COLO829 (cell line): ENCODE measurements around the gene SAP25.
A peak's percentile ranks its signal among the peaks of the same experiment; 100 is the strongest.

ENCODE experiments used
- DNase-seq: peaks from one replicate; pipeline ENCODE4 v3.0.0; 2012; ENCODE audit warnings: low spot score

SAP25 gene

DNA sequence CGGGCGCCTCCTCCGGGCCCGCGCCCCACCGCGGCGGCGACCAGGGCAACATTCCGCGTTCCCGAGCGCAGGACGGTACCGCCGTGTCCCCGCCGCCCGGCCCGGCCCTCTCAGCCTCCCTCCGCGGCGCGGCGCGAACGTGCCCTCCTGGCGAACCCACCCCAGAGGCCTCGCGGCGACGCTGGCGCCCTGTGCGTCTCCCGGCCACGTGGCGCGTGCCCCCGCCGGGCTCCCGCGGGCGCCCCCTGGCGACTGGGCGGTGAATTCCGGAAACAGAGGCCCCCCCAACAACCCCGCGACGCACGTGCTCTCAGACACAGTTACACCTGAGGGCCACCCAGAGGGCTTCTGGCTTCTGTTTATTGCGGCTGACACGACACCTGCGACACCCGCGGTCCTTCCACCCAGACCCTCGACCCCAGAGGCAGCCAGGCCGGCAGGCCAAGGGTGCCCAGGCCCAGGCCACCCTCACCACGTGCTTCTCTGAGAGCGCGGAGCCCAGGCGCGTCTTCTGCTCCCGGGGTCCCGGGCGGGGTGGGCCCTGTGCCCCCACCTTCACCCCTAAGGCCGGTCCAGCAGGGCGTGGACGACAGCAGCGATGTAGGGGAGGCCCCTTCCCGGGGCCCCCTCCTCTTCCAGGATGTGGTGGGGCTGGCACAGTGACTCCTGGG is at the start of gene SAP25:
SAP25 (minus strand) TSS at position 210 of the 671 bp plus-strand sequence; CDS start at position 52, 158 bp downstream.
- no peak for DNase-seq

- DNase-seq: no peak
These were observed 47.9 kb upstream of the SAP25 start for GRCh38 chr7:100621554-100621953.

GRCh38 chr7:100620804-100621203 is 47.1 kb upstream of the SAP25 start:
- no peak for DNase-seq

GRCh38 chr7:100620239-100620638 is 46.5 kb upstream of the SAP25 start:
- no peak for DNase-seq

DNA sequence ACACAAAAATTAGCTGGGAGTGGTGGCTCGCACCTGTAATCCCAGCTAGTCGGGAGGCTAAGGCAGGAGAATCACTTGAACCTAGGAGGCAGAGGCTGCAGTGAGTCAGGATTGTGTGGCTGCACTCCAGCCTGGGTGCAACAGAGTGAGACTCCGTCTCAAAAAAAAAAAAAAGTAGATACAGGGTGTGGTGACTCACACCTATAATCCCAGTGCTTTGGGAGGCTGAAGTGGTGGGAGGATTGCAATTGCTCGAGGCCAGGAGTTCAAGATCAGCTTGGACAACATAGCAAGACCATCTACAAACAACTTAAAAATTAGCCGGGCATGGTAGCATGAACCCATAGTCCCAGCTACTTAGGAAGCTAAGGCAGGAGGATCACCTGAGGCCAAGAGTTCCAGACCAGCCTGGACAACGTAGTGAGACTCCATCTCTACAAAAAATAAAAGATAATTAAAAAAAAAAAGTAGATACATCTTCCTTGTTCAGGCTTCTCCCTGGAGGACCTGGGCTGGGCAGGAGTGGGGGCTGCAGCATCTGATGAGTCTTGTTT is 40.7 kb upstream of the SAP25 start:
- DNase-seq: no peak

- no peak for DNase-seq
These were observed 39.9 kb upstream of the SAP25 start for GRCh38 chr7:100613412-100614175.

GRCh38 chr7:100612730-100613390 is 39.2 kb upstream of the SAP25 start:
- DNase-seq: no peak

DNA sequence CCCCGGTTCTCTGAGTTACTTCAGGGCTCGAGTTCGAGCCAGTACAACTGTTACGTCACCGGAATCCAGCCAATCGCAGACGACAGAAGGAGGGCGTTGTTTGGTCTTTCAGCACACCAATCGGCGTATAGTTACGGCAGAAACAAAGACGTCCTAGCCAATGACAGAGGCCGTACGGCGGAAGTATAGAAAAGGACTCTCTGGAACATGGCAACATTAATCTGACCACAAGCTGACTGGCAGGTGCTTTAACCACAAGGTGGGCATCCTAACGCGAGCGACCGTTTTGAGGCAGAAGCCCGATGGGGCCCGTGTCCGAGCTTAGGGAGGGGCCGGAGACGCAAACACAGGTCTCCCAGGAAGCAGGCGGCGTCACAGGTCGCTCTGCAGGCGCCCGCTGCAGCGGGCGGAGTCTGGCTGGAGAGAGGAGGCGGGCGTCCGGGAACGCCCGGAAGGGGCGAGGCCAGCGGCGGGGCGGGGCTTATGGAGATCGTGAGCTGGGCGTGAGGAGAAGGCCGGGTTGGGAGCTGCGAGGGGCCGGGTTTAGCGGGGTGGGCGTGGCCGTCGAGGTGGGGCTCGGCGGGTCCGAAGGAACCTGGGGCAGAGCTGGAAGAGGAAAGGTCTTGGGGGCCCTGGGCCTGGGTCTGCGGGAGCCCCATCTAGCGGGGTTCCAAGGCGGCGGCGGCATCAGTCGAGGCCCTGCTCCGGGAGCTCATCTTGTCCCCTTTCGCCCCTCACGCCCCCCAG is 38.5 kb upstream of the SAP25 start, which contains the start of gene MOSPD3:
MOSPD3 (plus strand) TSS at position 558 of the 747 bp plus-strand sequence. CDS start 252 bp downstream, outside the sequence.
- DNase-seq: peak; percentile 100

DNA sequence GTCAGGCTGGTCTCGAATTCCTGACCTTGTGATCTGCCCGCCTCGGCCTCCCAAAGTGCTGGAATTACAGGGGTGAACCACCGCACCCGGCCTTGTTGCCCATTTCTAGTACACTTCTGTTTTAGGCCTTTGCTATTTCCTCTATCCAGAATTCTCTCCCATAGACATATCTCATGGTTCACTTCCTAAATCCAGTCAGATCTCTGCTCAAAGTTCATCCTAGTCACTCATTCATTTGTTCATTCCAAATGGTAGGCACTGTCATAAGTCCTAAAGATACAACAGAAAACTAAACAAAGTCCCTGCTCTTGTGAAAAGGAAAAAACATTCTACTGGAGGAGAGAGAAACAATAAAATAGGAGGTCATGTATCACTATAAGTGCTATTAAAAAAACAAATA is 36.3 kb upstream of the SAP25 start:
- DNase-seq: no peak

DNA sequence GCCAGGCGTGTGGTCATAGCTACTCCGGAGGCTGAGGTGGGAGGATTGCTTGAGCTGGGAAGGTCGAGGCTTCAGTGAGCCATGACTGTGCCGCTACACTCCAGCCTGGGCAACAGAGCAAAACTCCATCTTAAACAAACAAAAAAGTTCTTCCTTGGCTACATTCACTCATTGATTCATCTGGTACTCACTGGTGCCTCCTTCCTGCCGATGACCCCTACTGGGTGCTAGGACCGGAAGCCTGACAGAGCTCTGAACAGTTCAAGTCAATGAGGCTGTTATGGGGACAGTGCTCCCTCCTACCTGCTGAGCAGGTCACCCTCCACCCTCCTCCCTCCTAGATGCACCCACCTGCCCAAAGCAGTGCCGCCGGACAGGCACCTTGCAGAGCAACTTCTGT is 33.4 kb upstream of the SAP25 start:
- DNase-seq: no peak

- no peak for DNase-seq
These were observed 32.6 kb upstream of the SAP25 start for GRCh38 chr7:100606313-100606712.

DNA sequence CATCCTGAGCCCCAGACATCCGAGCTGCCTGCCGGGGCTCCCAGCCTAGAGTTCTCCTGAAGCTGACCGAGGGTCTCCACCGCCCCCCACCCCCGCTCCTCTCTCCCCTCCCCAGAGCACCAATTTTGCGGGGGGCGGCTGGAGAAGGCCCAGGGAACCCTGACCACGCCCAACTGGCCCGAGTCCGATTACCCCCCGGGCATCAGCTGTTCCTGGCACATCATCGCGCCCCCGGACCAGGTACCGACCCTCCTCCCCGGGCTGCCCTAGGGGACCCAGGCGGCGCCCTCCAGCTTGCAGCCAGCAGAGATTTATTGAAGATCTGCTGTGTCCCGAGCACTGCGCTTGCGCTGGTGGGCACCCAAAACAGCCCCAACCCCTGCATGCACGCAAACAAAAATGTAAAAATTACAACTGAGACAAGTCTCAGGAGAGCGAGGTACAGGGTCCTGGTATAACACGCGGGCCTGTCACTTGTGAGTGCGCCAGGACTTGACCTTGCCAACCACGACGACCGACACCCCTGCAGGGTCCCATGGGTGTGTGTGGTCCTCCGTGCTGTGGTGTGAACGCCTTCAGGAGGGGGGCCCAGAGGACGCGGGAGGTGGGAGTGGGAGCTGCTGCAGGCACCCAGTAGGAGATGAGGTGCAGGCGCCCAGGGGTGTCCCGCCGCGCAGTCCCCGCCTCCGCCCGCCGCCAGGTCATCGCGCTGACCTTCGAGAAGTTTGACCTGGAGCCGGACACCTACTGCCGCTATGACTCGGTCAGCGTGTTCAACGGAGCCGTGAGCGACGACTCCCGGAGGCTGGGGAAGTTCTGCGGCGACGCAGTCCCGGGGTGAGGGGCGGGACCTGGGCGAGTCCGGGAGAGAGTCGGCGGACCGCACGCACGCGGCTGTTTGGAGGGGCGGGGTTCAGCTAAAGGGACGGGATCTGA is 31.5 kb upstream of the SAP25 start:
- DNase-seq: no peak

- DNase-seq: peak; percentile 70
These were observed 30.6 kb upstream of the SAP25 start for GRCh38 chr7:100604028-100604975.

DNA sequence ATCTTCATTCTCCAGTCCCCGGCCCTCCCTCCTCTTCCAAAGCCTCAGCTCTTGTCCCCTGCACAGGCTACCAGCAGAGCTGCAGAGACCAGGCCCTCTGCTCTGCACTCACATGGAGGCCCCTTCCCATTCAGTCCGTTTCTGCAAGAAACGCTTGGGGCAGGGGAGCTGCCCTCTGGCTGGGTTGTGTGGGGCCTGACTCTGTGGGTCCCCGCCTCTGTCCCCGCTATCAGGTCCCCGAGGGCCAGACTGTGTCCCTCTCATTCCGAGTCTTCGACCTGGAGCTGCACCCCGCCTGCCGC is 30.0 kb upstream of the SAP25 start:
- no peak for DNase-seq

GRCh38 chr7:100602889-100603725 is 29.4 kb upstream of the SAP25 start:
- DNase-seq: no peak

GRCh38 chr7:100600730-100601038 is 27.0 kb upstream of the SAP25 start:
- no peak for DNase-seq

- DNase-seq: no peak
These were observed 26.4 kb upstream of the SAP25 start for GRCh38 chr7:100599911-100600729.

GRCh38 chr7:100598425-100598824 is 24.7 kb upstream of the SAP25 start:
- no peak for DNase-seq
